Measurements from ENCODE around the gene DXO.

The DXO gene

DNA sequence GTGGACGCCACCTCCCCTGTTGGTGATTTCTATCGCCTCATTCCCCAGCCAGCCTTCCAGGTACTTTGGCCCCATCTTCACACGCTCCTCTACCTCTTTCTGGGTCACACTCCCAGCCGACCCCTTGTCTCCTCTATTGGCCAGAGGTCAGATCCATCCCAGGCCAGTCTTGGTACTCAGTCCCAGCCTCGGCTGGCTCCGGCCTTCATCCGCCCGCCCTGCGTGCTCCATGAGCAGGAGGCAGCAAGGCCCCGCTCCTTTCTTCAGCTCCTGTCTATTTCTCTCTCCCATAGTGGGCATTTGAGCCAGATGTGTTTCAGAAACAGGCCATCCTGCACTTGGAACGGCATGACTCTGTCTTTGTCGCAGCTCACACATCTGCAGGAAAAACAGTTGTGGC lies 10.3 kb downstream of the DXO start:
- in situ Hi-C loops (cut with MboI; ENCODE audit: low sequenced_read_pairs) = loop anchor here (25.0 kb wide), 1 partner anchor 299 kb away; the partner anchor contains the start of genes APOM, BAG6, C6orf47 and CSNK2B

DNA sequence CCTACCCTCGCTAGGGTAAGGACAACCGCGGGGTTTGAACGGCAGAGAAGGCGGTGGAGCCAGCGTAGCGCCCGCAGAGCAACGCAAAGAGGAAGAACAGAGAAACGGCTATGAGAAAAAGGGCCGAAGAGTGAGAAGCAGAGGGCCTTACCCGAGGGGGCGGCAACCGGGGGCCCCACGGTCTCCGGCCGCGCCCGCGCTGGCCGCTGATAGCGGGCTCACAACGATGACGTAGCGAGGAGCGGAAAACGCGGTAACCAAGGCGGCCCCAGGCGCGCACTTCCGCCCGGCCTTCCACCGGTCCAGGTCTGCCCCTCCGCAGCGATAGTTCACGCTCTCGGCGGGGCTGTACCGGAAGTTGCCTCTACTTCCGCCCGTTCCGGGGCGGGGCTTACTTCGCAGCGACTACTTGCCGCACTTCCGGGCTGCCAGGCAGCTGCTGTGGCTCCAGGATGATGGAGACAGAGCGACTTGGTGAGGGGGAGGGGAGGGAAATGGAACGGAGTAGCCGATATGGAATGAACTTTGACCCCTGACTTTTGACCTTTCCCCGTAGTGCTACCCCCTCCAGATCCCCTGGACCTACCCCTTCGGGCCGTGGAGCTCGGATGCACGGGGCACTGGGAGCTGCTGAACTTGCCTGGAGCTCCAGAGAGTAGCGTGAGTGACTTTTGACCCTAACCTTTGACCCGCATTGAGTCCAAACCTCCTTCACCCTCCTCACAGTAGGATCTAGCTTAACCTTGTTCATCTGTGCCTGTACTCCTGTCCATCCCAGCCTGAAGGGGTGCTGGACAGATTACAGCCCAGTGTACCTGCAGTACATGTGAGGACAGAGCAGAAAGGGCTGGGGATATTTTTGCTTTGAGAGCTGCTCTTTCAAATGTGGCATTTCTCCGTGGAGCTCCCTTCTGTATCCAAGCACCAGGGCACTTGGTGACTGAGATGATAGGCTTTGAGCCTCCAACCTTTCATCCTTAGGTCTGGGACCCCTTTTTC lies 12.9 kb downstream of the DXO start, which contains the start of the genes NELFE and SKIC2:
NELFE (minus strand) TSS at position 231 of the 999 bp plus-strand sequence. CDS start 525 bp downstream, outside the sequence.
SKIC2 (plus strand) TSS at position 435 of the 999 bp plus-strand sequence; CDS start at position 453, 18 bp downstream.
- in situ Hi-C loops (cut with MboI; ENCODE audit: low sequenced_read_pairs) = loop anchor here (25.0 kb wide), 1 partner anchor 297 kb away; the partner anchor contains the start of genes APOM, BAG6, C6orf47 and CSNK2B

DNA sequence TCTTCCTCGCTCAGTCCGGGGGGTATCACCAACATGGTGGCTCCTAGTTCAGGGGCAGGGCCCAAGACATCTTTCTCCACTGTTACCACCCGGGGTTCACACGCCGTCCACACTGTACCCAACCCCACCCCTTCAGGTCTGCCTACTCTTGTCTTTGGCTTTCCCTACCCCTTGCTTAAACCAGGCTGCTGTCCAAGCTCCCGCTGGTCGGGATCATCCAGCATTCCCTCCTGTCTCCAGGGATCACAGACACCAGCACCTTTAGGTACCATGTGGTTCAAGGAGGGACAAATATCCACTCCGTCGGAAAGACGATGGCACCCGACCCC lies 13.6 kb downstream of the DXO start:
- in situ Hi-C loops (cut with MboI; ENCODE audit: low sequenced_read_pairs) = loop anchor here (25.0 kb wide), 1 partner anchor 296 kb away; the partner anchor contains the start of genes APOM, BAG6, C6orf47 and CSNK2B

DNA sequence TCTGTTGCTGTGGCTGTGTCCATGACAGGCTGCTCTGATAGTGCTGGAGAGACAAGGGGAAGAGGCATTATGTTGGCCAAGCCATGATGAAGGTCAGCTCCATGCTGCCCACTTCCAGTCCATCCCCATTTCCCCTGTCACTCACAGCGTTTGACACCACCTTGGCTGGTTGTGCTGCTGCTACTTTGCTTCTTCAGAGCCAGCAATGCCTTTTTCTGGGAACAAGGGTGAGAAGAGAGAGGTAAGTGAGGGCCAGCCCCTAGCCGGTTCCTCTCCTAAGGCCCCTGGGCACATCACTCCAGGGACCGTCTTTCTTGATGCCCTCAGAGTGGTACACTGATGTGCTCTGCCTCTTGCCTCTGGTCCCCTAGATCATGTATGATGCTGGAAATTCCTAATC lies 15.1 kb downstream of the DXO start:
- in situ Hi-C loops (cut with MboI; ENCODE audit: low sequenced_read_pairs) = loop anchor here (25.0 kb wide), 1 partner anchor 294 kb away; the partner anchor contains the start of genes APOM, BAG6, C6orf47 and CSNK2B

DNA sequence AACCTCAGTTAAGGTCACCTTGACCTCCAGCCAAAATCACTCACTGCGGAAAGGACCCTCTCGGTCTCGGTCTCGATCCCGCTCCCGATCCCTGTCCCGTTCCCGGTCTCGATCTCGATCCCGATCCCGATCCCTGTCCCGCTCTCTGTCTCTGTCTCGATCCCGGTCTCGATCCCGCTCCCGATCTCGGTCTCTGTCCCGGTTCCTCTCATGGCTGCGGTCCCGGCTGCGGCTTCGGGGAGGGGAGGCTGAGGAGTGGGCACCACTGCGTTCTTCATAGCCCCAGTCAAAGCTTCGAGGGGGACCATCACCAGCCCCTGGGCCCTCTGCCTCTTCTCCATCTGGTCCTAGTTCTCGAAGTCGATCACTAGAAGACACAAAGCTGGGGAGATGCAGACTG lies 17.4 kb downstream of the DXO start:
- in situ Hi-C loops (cut with MboI; ENCODE audit: low sequenced_read_pairs) = loop anchor here (25.0 kb wide), 1 partner anchor 292 kb away; the partner anchor contains the start of genes APOM, BAG6, C6orf47 and CSNK2B

DNA sequence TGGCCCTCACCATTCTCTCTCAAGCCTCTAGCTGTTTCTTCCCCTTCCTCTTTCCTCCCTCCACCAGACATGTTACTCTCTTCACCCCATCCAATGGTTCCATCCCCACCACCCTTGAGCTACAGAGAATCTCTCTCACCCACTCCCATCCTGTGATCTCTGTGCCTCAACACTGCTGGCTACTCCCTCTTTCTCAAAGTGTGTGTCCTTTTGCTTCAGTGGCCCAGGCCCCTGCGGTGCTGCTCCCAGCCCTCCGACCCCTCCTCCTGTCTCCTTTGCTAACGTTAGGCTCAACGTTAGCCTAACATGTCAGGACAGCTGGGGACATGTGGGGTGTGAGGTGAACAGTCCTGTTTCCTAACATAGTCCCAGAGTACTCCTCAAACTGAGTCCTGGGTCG lies 19.0 kb downstream of the DXO start:
- in situ Hi-C loops (cut with MboI; ENCODE audit: low sequenced_read_pairs) = loop anchor here (25.0 kb wide), 1 partner anchor 291 kb away; the partner anchor contains the start of genes APOM, BAG6, C6orf47 and CSNK2B

DNA sequence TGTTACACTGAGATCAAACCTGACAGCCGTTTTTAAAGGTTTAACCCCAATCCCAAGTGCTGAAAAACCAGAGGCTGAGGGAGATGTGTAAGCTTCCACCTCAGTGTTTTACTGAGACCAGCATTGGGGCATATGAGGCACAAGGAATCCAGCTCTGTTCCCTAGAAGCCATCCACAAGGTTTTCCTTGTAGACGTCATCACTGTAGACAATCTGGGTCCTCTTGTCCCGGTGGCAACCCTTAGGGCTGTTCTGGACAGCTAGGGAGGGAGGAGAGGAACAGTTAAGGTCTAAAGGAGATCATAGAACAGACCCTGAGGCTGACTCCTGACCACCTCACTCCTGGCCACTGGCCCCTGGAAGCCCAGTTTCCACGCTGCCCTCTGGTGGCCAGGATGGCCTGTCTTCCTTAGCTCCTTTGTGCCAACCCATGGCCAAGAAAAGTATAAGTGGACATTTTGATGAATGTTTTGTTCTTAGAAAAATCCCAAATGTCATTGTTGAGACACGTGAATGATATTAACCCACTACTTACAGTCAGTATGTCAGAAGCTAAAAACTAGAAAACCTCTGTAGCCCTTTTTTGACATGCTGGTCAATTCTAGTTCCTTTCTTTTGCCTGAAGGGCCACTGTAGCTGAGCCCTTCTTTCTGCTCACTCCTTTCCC lies 19.7 kb downstream of the DXO start:
- in situ Hi-C loops (cut with MboI; ENCODE audit: low sequenced_read_pairs) = loop anchor here (25.0 kb wide), 1 partner anchor 290 kb away; the partner anchor contains the start of genes APOM, BAG6, C6orf47 and CSNK2B

DNA sequence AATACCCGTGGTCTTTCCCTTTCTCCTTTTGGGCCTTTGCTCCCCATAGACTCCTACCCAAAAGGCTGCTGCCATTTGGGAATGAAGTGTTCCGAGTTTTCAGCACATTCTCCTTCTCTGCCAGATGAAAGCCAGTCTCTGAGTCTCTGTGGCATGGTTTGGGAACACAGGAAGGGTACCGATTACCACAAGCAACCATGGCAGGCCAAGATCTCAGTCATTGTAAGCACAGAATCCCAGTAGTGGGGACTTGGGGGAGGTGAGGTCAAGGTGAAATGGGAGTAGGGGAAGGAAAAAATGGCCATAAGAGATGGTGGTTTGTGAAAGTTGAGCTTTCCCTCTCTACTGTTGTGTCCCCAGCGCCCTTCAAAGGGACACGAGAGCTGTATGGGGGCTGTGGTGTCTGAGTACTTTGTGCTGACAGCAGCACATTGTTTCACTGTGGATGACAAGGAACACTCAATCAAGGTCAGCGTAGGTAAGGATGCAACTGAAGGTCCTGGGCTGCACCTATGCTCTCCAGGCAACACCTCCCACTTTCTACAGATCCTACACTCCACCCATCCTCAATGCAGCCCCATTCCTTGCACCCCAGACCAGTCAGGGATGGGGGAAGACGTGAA lies 21.9 kb downstream of the DXO start:
- in situ Hi-C loops (cut with MboI; ENCODE audit: low sequenced_read_pairs) = loop anchor here (25.0 kb wide), 1 partner anchor 288 kb away; the partner anchor contains the start of genes APOM, BAG6, C6orf47 and CSNK2B

DNA sequence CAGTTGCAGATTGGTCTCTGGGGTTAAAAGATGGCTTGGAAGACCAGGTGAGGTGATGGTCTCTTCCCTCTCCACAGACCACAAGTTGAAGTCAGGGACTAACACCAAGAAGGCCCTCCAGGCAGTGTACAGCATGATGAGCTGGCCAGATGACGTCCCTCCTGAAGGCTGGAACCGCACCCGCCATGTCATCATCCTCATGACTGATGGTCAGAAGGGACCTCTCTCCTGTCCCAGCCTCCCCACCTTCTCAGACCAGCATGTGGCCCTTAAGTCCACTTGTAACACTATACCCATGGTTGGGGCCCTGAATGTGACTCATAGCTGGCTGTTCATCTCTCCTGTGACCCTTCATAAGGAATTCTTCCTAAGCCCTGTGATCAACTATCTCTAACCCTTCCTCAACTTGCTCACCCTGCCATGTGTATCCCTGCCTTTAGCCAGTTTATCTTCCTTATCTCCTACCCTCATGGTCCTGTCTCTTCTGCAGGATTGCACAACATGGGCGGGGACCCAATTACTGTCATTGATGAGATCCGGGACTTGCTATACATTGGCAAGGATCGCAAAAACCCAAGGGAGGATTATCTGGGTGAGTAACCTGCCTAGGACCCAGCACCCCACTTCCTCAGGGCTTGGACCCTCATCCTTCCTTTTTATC lies 23.1 kb downstream of the DXO start:
- in situ Hi-C loops (cut with MboI; ENCODE audit: low sequenced_read_pairs) = no loop called here

DNA sequence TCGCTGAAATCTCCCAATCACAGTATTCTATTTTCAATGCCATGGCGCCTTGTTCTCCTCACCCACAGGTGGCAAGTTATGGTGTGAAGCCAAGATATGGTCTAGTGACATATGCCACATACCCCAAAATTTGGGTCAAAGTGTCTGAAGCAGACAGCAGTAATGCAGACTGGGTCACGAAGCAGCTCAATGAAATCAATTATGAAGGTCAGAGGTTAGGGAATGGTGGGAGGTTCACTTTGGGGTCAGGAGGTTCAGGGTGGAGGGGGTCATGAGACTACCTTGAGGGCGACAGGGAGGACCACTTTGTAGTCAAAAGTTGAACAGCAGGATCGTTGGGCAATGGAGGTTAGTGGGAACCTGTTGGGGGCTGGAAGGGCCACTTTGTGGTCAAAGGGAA lies 23.6 kb downstream of the DXO start:
- in situ Hi-C loops (cut with MboI; ENCODE audit: low sequenced_read_pairs) = no loop called here

DNA sequence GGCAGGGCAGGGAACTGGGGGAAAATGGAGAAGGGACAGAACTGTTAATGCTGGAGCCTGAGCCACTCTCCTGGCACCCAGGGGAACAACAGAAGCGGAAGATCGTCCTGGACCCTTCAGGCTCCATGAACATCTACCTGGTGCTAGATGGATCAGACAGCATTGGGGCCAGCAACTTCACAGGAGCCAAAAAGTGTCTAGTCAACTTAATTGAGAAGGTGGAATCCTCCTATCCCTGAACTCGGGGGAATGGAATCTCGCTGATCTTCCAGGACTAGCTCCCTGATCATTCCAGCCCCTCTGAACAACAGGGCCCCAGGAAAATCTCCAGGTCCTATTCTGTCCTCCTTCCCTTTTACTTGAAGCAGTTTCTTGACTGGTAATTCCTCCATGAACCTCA lies 24.1 kb downstream of the DXO start:
- in situ Hi-C loops (cut with MboI; ENCODE audit: low sequenced_read_pairs) = no loop called here

DNA sequence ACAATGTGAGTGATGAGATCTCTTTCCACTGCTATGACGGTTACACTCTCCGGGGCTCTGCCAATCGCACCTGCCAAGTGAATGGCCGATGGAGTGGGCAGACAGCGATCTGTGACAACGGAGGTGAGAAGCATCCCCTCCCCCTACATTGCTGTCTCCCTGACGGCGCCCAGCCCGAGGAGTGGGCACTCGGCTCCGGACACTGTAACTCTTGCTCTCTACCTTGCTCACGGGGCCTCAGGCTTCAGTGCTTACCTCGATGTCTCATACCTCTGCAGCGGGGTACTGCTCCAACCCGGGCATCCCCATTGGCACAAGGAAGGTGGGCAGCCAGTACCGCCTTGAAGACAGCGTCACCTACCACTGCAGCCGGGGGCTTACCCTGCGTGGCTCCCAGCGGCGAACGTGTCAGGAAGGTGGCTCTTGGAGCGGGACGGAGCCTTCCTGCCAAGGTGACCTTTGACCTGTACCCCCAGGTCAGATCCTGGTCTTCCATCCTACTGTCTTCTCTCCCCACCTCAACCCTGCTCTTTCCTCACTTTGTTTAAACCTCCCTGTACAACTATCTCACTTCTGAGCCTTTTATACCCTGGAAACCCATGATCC lies 24.8 kb downstream of the DXO start:
- in situ Hi-C loops (cut with MboI; ENCODE audit: low sequenced_read_pairs) = no loop called here

DNA sequence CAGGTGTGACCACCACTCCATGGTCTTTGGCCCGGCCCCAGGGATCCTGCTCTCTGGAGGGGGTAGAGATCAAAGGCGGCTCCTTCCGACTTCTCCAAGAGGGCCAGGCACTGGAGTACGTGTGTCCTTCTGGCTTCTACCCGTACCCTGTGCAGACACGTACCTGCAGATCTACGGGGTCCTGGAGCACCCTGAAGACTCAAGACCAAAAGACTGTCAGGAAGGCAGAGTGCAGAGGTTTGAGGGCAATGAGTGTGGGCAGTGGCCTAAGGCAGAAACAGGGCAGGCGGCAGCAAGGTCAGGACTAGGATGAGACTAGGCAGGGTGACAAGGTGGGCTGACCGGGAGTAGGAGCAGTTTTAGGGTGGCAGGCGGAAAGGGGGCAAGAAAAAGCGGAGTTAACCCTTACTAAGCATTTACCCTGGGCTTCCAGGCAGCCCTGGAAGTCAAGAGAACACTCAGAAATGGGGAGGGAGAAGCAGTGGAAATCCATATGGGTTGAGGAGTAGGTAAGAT lies 25.5 kb downstream of the DXO start:
- in situ Hi-C loops (cut with MboI; ENCODE audit: low sequenced_read_pairs) = no loop called here

DNA sequence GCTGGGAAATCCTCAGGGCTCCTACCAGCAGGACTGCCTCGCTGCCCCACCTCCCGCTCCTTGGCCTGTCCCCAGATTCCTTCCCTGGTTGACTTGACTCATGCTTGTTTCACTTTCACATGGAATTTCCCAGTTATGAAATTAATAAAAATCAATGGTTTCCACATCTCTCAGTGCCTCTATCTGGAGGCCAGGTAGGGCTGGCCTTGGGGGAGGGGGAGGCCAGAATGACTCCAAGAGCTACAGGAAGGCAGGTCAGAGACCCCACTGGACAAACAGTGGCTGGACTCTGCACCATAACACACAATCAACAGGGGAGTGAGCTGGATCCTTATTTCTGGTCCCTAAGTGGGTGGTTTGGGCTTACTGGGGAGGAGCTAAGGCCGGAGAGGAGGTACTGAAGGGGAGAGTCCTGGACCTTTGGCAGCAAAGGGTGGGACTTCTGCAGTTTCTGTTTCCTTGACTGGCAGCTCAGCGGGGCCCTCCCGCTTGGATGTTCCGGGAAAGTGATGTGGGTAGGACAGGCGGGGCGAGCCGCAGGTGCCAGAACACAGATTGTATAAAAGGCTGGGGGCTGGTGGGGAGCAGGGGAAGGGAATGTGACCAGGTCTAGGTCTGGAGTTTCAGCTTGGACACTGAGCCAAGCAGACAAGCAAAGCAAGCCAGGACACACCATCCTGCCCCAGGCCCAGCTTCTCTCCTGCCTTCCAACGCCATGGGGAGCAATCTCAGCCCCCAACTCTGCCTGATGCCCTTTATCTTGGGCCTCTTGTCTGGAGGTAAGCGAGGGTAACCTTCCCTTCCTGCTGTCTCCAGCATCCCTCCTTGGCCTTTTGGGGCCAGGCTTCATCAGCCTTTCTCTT lies 26.2 kb downstream of the DXO start, which contains the start of gene CFB:
CFB (plus strand) TSS at position 589 of the 863 bp plus-strand sequence; CDS start at position 716, 127 bp downstream.
- in situ Hi-C loops (cut with MboI; ENCODE audit: low sequenced_read_pairs) = no loop called here

DNA sequence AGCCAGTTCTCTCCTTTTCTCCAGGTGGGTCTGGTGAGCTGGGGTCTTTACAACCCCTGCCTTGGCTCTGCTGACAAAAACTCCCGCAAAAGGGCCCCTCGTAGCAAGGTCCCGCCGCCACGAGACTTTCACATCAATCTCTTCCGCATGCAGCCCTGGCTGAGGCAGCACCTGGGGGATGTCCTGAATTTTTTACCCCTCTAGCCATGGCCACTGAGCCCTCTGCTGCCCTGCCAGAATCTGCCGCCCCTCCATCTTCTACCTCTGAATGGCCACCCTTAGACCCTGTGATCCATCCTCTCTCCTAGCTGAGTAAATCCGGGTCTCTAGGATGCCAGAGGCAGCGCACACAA lies 26.8 kb downstream of the DXO start:
- in situ Hi-C loops (cut with MboI; ENCODE audit: low sequenced_read_pairs) = no loop called here

DNA sequence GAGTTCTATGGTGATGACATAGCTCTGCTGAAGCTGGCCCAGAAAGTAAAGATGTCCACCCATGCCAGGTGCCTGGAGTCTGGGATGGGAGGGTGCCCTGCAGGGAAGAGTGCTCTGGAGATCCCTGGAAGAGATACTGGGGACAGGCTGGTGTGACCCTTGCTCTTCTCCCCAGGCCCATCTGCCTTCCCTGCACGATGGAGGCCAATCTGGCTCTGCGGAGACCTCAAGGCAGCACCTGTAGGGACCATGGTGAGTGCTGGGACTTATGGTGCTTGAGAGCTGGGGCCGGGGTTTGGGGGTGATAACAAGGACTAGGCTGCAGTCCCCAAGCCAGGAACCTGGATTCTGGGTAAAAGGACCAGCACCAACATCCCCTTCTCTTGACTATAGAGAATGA lies 28.2 kb downstream of the DXO start:
- in situ Hi-C loops (cut with MboI; ENCODE audit: low sequenced_read_pairs) = no loop called here

DNA sequence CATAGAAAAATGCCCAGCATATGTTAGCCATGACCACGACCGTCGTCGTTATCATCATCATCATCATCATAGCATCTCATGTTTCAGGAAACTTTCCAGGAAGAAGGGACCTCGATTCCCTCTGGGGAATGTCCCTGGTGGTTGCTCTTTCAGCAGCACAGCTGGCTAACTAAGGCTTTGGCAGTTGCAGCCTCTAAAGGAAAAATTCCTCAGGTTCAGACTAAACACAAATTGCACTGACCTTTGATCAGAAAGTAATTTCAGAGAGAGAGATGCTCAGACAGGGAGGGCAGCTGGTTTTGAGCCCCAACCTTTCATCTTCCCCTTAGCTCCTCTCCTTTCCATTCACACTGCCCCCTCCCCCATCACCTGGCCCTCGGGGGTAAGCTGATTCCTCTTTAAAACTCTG lies 31.7 kb downstream of the DXO start:
- in situ Hi-C loops (cut with MboI; ENCODE audit: low sequenced_read_pairs) = no loop called here

DNA sequence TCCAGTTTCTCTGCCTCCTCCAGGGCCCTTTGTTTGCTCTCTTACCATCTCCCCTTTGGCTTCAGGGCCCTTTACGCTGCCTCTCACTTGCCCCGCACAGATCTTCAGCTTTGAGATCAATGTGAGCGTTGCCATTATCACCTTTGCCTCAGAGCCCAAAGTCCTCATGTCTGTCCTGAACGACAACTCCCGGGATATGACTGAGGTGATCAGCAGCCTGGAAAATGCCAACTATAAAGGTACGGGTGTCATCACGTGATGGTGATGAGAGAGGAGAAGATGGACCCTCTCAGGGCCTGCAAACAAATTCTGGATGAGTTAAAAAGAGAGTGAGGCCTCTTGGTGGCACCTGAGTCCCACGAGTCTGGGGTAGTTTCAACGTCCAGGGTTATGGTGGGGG lies 36.1 kb downstream of the DXO start:
- in situ Hi-C loops (cut with MboI; ENCODE audit: low sequenced_read_pairs) = no loop called here

Data from HL-60/S4 treated with phorbol 12-myristate 13-acetate at 8.2 ng/mL for 4 days and 3 days (cell line).